ENCODE measurements around the gene HOXD3. TPM values are rescaled to one million over a fixed set of nuclear protein-coding genes. Genes with fewer than 3 reads are reported as not detected.

Gene HOXD3
- polyA plus RNA-seq, 1 donor (not counting 4 experiments of a cell fraction or from before 2014, with no cell fraction given): not detected

DNA sequence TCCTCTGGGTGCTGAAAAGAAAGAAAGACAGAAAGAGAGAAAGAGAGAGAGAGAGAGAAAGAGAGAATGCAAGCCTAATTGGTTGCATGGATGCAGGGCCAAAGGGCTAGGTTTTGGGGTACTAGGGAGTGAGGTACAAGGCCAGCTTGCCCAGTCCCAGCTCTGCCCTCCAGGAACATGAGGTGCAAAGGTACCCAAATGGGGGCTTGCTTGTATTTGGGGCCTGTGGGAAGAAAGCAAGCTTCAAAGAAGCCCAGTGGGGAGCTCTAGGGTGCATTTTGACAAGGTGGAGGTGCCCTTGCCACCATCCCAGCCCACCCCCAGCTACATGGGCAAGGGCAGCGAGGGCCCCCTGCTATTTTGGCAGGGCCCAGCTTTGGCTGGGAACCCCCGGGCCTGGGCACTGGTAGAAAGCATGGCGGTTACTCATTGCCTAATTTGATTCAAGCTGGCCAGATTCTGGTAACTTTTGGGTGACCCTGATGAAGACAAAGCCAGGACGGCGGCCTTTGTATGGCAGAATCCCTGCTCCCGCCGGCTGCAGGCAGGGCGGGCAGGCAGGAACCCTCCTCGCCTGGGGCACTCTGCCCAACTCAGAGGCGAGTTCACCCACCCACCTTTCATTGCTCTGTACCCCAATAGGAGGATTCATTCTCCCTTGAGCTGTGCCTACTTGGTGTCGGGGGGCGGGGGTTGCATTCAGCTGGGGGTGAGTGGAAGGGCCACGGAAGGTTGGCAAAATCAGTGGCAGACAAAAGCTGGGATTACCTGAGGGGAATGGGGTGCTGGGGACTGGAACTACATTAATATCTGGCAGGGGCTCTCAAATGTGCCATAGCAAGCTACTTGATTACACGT, 6.3 kb upstream of the HOXD3 start:
- Histone ChIP-seq H3K4me3 (ENCODE audit: control insufficient read depth in 2 of 3, extremely low read depth in 1 of 3, insufficient read depth in 2 of 3, low read depth in 1 of 3, low read length in 3 of 3) (no peak overlapping the region), H3K27me3 (ENCODE audit: control insufficient read depth, extremely low read depth, insufficient read depth, low read length) (peaks cover 94% of the 10 kb centered on the region), H3K79me2 (ENCODE audit: control insufficient read depth, insufficient read depth, low read length) (no peaks in the 10 kb centered on the region), H3K27ac (ENCODE audit: control insufficient read depth, insufficient read depth, low read length) (no peak overlapping the region), H3K4me1 (ENCODE audit: control insufficient read depth, extremely low read depth, insufficient read depth, low read length) (no peaks in the 10 kb centered on the region), H3K4me2 (ENCODE audit: control insufficient read depth, extremely low read depth, insufficient read depth, low read depth, low read length) (no peak overlapping the region), H3K9me3 (ENCODE audit: control insufficient read depth, low read depth, low read length) (no peaks in the 10 kb centered on the region), H4K20me1 (ENCODE audit: control insufficient read depth, extremely low read depth, insufficient read depth, low read length) (no peaks in the 10 kb centered on the region), H2AFZ (ENCODE audit: control insufficient read depth, low read length) (no peak overlapping the region), H3K9me1 (ENCODE audit: control insufficient read depth, extremely low read depth, insufficient read depth, low read length) (no peaks in the 10 kb centered on the region), H3K9ac (ENCODE audit: control insufficient read depth, extremely low read depth, insufficient read depth, low read length) (no peak overlapping the region), H3K36me3 (ENCODE audit: control insufficient read depth in 2 of 2, extremely low read depth in 1 of 2, insufficient read depth in 2 of 2, low read length in 2 of 2) (no peaks in the 10 kb centered on the region)
- TF ChIP-seq, protein P1, sequence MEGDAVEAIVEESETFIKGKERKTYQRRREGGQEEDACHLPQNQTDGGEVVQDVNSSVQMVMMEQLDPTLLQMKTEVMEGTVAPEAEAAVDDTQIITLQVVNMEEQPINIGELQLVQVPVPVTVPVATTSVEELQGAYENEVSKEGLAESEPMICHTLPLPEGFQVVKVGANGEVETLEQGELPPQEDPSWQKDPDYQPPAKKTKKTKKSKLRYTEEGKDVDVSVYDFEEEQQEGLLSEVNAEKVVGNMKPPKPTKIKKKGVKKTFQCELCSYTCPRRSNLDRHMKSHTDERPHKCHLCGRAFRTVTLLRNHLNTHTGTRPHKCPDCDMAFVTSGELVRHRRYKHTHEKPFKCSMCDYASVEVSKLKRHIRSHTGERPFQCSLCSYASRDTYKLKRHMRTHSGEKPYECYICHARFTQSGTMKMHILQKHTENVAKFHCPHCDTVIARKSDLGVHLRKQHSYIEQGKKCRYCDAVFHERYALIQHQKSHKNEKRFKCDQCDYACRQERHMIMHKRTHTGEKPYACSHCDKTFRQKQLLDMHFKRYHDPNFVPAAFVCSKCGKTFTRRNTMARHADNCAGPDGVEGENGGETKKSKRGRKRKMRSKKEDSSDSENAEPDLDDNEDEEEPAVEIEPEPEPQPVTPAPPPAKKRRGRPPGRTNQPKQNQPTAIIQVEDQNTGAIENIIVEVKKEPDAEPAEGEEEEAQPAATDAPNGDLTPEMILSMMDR (optimal IDR thresholded peaks at IDR 0.05 in 1 of 3, IDR thresholded peaks at IDR 0.05 in 1 of 3, conservative IDR thresholded peaks at IDR 0.05 in 1 of 3; ENCODE audit: extremely low read depth in 1 of 3, insufficient read depth in 2 of 3, low read length in 3 of 3): no peak
- TF ChIP-seq EZH2 (IDR thresholded peaks at IDR 0.05; ENCODE audit: low read length): no peak
- dilution Hi-C loops (cut with MboI; ENCODE audit: extremely low pct_ligation_motif_present, low sequenced_read_pairs): loop anchor here (25.0 kb wide), 1 partner anchor 486 kb away; no protein-coding TSS in a partner anchor
- no peak for DNase-seq (ENCODE audit: low read depth, low spot score)
- FAIRE-seq: no peak

DNA sequence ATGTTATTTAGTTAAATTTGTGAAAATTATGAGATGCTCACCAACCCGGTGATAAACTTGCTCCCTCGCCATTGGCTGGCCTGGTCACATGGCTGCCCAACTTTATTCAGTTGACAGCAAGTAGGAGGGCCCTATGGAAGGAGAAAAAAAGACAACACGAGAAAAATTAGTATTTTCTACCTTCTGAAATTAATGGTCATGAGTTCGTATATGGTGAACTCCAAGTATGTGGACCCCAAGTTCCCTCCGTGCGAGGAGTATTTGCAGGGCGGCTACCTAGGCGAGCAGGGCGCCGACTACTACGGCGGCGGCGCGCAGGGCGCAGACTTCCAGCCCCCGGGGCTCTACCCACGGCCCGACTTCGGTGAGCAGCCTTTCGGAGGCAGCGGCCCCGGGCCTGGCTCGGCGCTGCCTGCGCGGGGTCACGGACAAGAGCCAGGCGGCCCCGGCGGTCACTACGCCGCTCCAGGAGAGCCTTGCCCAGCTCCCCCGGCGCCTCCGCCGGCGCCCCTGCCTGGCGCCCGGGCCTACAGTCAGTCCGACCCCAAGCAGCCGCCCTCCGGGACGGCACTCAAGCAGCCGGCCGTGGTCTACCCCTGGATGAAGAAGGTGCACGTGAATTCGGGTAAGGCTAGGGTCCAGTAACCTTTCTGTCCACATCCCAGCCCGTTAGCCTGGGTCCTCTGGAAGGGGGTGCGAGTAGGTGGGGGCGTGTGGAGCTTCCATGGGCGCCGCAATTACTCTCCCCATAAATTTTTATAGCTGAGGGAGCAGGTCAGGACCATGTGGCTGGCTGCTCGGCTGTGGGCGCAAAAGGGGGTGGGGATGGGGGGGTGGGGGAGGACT, 5.4 kb upstream of the HOXD3 start, which contains the start of gene HOXD4:
TSS of gene HOXD4 (plus strand) at position 109 of the 846 bp plus-strand sequence. CDS start at position 193, 84 bp downstream.
- no peaks in the 10 kb centered on the region for H3K36me3 ChIP-seq (ENCODE audit: control insufficient read depth in 2 of 2, extremely low read depth in 1 of 2, insufficient read depth in 2 of 2, low read length in 2 of 2)
- dilution Hi-C loops (cut with MboI; ENCODE audit: extremely low pct_ligation_motif_present, low sequenced_read_pairs): loop anchor here (25.0 kb wide), 1 partner anchor 486 kb away; no protein-coding TSS in a partner anchor
- TF ChIP-seq, protein P1 (optimal IDR thresholded peaks at IDR 0.05 in 1 of 3, IDR thresholded peaks at IDR 0.05 in 1 of 3, conservative IDR thresholded peaks at IDR 0.05 in 1 of 3; ENCODE audit: extremely low read depth in 1 of 3, insufficient read depth in 2 of 3, low read length in 3 of 3): no peak
- TF ChIP-seq EZH2 (IDR thresholded peaks at IDR 0.05; ENCODE audit: low read length): peak; percentile 66
- H2AFZ ChIP-seq (ENCODE audit: control insufficient read depth, low read length): no peak within 1 kb of the TSS
- H3K27ac ChIP-seq (ENCODE audit: control insufficient read depth, insufficient read depth, low read length): no peak within 1 kb of the TSS
- H3K9ac ChIP-seq (ENCODE audit: control insufficient read depth, extremely low read depth, insufficient read depth, low read length): no peak within 1 kb of the TSS
- no peak for DNase-seq (ENCODE audit: low read depth, low spot score)
- peaks cover 94% of the 10 kb centered on the region for H3K27me3 ChIP-seq (ENCODE audit: control insufficient read depth, extremely low read depth, insufficient read depth, low read length)
- H3K79me2 ChIP-seq (ENCODE audit: control insufficient read depth, insufficient read depth, low read length): no peaks in the 10 kb centered on the region
- H3K4me3 ChIP-seq (ENCODE audit: control insufficient read depth in 2 of 3, extremely low read depth in 1 of 3, insufficient read depth in 2 of 3, low read depth in 1 of 3, low read length in 3 of 3): no peak within 1 kb of the TSS
- no peak within 1 kb of the TSS for H3K4me2 ChIP-seq (ENCODE audit: control insufficient read depth, extremely low read depth, insufficient read depth, low read depth, low read length)
- H3K9me1 ChIP-seq (ENCODE audit: control insufficient read depth, extremely low read depth, insufficient read depth, low read length): no peaks in the 10 kb centered on the region
- H3K9me3 ChIP-seq (ENCODE audit: control insufficient read depth, low read depth, low read length): no peaks in the 10 kb centered on the region
- H4K20me1 ChIP-seq (ENCODE audit: control insufficient read depth, extremely low read depth, insufficient read depth, low read length): no peaks in the 10 kb centered on the region
- FAIRE-seq: no peak
- H3K4me1 ChIP-seq (ENCODE audit: control insufficient read depth, extremely low read depth, insufficient read depth, low read length): no peaks in the 10 kb centered on the region

All from keratinocyte (primary cell).